Ecto neural progenitor cell (in vitro differentiated cells): ENCODE measurements around the gene CCDC178.
"Not testable (repeated sequence)": the region's sequence is repeated elsewhere in the genome, so short reads cannot be mapped to it uniquely, and the experiment has no call there.

Source experiments
- DNase-seq: peaks from one replicate; pipeline ENCODE4 v3.0.0-alpha.2; 2018; ENCODE audit warnings: low spot score

Gene CCDC178, protein sequence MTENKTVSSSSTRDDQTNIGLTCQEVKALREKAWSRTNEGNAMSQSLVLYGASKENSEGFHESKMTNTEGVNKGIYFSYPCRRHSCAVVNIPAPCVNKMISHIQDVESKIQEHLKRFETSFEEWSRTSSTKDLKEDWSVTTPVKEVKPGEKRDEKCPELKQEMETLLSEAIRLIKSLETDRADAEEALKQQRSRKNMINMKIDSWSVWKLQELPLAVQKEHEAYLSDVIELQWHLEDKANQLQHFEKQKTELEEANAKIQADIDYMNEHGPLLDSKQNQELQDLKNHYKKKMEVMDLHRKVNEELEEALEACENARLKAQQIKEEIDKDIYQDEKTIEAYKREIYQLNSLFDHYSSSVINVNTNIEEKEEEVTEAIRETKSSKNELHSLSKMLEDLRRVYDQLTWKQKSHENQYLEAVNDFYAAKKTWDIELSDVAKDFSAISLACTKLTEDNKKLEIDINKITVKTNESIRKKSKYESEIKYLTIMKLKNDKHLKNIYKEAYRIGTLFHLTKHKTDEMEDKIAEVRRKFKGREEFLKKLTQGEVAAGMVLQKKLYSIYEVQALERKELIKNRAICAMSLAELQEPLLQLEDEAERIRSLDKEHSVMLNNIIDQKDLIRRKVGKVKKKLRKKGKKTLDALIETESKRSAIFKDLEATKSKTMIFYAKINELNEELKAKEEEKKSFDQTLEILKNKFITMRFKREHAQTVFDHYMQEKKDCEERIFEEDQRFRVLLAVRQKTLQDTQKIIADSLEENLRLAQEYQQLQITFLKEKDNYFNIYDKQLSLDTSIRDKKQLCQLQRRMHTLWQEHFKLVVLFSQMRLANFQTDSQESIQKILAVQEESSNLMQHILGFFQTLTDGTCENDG

DNA sequence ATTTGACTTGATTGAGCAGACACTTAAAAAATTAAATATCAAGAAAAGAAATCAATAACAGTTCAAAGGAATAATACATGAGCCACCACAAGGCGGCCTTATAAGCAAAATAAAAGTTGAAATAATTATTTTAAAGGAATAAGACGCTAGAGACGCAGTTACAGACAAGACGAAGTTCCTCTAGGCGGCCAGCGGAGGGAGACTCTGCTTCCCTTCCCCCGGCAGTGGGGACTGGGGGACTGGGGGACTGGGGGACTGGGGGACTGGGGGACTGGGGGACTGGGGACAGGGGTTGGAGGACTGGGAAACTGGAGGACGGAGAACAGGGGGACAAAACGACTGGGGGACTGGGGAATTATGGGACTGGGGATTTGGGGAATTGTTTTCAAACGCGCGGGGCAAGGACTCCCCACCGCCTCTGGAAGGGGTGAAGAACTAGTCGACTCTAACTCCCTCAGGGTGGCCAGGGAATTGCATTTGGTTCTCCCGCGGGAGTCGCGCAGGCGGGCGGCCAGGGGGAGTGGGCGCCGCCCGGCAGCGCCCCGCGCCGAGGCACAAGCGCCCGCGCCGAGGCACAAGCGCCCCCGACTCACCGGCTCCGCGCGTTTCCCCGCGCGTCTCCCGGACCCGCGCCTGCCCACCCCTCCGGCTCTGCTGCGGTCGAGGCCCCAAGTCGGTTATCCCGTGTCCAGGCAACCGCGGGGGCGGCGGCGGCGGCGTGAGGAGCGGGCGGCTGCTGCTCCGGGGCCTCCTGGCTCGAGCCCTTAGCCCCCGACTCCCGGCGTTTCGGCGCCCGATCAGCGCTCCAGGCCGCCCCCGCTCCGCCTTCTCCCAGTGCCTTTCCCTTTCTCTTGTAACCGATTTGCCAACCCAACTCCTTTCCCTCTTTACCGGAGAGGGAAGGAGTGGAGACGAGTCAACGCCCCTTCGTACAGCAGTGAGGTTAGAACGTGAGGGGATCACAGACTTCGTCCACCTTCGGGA lies at the start of gene CCDC178:
TSS of gene CCDC178 (minus strand) at position 662 of the 984 bp plus-strand sequence. CDS start 28,633 bp downstream, outside the sequence.
- peak; percentile 84 for DNase-seq

DNA sequence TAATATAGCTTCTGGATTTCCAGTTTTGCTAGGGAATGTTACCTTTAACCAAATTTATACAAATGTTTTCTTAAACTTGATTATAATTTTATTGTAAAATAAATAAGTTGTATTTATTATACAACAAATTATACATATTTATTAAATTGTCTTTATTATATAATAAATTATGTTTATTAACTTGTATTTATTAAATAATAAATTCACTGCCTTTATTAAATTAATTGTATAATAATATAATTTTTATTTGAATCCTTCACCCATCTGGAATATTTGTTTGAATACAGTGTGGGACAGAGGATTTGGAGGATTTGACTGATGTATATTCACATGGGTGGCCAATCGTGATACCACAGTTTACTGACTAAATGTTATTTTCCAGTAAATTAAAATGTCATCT lies 43.4 kb upstream of the CCDC178 start:
- no peak for DNase-seq

DNA sequence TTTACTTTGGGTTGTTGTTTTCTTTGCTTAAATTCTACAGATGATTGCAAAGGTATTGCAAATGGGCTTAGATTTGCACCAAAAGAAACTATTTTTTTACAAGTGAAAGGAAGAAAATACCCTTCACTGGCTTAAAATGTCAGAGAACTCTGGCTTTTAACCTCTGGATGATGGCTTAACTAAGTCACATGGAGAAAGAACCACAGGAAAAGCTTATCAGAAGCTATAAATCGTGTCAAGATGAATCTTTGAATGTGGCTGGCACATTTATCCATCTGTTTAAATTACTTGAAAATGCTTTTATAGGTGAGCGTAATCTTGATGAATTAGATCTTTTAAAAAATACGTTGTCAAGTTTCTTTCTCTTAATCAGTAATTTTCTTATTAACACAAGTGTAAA lies 32.0 kb upstream of the CCDC178 start:
- DNase-seq = no peak

DNA sequence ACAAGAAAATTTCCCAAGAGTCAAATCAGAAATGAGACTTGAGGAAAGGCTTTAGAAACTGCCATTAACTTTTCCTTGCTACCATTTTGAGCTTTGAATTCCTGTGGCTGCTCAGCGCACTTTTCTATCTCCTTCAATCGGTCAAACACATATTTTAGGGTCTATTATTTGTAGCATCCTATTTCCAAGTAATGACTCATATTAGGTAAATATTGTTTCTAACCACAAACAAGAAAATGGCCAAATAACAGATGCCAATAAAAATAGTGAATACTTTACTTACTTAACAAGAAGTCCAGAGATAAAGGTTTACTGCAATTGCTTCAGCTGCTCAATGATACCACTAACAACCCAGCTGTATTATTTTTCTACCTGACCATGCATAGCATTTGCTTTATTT lies 29.7 kb upstream of the CCDC178 start:
- DNase-seq = no peak

DNA sequence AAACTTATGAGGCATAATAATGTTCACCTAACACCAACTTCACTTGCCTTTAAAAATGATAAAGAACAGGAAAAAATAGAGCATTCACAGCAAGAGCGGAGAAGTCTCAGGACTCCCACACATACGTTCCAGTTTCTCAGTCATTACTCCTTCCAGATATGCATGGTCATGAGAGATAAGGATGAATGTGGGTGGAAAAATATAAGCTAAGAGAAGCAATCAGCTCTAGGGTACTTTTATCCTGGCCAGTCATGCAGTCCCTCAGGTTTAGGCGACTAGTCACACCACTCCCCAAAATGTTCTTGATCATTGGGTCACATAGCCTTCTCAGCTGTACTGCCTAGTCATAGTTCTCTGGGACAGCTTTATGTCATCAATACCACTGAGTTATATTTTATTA lies 29.2 kb upstream of the CCDC178 start:
- no peak for DNase-seq

DNA sequence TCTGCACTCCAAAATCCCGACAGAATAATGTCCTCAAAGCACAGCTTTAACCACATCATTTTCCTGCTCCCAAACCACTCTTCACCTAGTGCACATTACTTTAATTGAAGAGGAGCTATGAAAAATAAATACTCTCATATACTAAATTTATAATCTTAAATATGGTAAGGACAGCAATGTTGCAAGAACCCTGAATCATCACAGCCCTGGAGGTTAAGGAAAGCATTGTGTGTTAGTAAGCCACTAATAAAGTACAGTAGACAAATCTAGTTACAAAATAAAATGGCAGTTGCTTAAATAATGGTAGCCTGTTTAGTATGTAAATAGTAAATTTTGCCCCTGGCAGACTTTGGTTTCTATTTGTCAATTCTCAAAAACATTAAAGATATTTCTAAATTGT lies 27.0 kb upstream of the CCDC178 start:
- DNase-seq = no peak

DNA sequence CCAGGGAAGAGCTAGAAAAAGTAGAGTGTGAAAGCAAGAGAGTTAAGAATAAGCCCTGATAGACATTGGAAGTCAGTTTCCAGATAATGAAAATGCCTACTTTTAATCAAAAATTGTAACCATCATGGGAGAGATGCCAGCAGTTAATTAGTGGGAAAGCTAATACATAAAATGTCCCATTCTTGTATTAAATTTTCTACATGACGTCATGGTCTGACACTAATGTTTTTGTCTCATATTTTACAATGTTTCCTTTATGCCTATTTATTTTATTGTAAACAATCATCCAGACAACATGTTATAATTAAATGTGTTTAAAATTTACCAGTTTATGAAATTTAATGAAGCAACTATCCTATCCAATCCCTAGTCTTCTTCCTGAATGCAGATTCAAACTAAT lies 26.3 kb upstream of the CCDC178 start:
- no peak for DNase-seq

DNA sequence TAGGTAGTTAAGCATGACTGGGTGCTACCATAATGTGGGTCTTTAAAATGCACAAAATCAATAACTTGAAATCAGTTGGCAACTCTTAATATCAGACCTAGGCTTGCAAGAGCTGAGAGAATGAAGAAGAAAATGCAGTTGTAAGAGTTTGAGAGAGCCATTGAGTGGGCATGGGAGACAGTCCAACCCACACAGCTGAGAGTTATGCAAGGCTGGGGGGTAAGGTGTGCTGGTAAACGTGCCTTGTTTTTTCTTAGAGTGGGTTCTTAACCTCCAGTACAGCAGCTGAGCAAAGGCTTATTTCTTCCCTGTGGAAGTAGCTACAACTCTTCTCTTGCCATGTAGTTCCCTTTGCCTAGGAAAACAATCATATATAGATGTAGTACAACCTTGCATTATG lies 20.2 kb upstream of the CCDC178 start:
- DNase-seq = no peak

DNA sequence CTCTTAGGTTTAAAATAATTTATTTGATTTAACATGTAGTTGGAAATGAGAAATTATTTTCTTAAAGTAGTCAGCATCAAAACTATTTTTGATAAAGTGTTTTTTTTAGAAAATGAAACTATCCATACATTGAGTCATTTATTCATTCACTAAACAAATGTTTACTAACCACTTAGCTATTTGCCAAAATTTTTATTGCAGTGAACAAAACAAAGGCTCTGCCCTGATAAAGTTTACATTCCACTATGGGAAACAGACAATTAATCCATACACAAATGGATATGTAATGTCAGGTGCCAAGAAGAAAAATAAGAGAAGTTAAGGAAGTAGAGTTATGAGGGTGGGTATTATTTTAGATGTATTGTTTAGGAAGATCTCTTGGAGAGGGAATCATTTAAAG lies 19.1 kb upstream of the CCDC178 start:
- DNase-seq = no peak

DNA sequence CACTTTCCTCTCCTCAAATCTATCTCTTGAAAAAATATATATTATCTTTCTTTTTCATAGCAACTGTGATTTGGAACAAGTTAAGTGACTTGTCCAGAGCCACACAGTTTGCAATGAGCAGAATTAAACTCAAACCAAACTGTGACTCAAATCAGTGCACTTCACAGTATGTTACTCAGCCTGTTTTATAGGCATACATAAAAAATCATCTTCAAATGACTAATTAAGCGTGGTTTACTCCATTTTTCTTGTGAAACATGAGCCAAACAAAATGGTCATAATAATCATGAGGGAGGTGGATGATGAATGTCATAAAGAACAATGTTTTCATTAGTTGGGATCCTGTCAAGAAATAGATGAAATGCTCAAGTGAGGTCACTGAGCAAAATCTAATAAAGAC lies 6.1 kb upstream of the CCDC178 start:
- no peak for DNase-seq

DNA sequence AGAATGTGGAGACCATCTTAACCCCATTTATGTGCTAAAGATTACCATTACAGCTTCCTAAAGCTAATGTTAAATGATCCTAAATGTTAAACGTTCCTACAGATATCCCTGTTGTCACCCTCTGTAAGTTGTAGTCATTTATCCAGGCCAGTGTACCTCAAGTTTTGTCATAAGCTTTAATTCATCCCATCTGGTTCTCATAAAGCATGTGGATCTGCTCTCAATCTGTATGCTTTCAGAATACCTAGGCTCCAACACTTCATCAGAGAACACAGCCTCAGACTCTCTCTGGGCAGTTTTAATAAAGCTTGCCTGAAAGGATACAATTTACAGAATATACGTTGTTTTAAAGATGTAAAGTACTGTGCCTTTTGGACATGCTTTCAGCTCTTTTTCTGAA lies 4.2 kb upstream of the CCDC178 start:
- DNase-seq = no peak

DNA sequence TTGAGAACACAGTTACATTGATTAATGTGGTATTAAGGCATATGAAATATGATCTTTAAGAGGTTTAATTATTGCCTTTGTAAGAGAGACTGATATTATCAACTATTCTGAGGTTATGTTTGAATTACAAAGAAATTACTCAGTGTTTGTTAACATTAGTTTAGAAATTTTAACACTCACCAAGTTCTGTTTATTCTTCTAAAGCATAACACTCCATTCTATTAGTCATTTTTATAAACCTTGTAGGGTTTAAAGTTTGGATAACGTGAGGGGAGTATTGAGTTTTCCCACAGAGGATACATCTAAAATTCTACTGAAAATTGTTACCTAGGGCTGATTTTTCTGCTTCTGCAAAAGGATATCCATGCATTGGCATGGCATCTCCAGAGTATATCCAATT lies 7.7 kb downstream of the CCDC178 start:
- DNase-seq = no peak

DNA sequence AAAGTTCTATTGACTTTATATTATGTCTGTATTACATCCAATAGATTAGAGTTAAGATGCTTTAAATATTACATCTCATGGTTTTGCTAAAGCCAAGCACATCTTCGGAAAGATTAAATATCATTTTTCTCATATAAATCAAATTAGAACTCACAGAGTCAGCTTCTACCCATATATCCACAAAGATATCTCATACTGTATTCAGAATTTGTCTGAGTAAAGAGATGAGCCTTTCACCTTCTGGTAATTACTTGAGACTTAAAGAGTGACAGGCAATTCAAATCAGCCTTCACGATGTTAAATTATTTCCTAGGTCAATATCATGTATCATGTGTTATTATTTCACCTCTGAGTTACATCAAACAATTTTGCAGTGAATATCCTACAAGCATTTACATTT lies 13.0 kb downstream of the CCDC178 start:
- DNase-seq = no peak

DNA sequence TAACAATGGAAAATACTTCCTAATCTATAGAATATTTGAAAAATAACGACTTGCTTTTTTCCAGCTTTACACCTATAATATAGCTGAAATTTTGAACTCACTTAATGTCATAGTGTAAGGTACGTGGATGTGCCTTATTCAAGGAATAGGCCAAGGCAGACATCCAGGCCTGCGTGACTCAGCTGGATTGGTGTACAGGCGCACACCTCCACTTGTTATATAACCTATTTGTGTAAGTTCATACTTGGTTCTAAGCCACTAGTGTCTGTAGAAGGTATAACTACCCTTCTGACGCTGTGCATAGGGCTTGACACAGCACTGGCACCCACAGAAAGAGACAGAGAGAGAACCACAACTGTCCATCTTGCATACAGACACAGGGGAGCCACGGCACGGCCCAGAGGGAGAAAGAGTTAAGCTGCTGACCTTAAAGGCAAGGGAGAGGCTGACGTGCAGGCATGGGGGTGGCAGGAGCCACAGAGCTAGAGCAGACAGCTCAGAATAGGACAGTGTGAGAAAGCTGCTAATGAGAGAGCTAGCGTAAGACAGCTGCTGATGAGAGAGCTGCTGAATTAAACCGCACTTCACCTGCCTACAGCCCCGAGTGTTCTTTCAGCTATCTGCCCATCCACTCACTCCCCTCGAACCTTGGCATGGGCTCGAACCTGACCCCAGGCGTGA lies 16.1 kb downstream of the CCDC178 start:
- DNase-seq = peak; percentile 43

DNA sequence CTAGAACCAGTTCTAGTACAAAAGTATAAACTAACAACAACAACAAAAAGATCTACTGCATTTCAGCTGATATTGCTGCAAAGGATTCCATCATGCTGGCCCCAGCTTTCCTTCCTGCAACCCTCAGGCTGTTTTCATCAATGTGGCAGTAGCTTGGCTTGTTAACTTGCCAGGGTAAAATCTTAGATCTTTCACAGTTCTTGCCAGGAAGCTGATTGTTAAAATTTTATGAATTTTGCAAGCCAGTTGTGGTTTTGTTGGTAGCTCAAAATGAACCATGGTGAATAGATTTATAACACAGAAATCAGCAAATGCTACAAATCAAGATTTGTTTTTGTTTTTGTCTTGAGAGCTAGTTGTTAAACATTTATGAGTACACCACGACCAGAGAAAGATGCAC lies 19.3 kb downstream of the CCDC178 start:
- DNase-seq = no peak

DNA sequence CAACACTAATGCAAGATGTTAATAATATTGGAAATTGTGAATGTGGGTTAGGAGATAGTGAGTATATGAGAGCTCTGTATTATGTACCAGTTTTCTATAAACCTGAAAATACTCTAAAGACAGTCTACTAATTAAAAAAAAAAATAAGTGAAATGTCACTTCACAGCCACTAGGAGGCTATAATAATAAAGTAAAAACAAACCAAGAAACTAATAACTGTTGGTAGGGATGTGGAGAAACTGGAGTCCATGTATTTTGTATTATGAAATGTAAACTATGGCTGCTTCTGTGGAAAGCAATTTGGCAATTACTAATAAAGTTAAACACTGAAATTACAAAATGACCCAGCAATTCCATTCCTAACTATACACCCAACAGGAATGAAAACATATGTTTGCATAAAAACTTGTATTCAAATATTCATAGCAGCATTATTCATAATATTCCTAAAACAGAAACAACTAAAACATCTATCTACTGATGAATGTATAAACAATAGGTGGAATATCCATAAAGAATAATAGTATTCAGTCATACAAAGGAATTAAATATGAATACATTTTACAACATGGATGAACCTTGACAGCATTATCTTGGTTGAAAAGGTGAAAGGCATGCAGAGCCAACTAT lies 36.2 kb downstream of the CCDC178 start:
- no peak for DNase-seq

DNA sequence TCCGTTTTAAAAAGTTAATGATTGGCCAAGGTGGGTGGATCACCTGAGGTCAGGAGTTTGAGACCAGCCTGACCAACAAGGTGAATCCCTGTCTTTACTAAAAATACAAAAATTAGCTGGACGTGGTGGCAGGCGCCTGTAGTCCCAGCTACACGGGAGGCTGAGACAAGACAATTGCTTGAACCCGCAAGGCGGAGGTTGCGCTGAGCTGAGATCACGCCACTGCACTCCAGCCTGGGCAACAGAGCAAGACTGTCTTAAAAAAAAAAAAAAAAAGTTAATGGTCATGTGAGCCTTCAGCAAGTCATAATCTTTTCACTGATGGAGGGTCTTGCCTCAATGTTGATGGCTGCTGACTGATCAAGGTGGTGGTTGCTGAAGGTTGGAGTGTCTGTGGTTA lies 41.6 kb downstream of the CCDC178 start:
- not testable (repeated sequence) for DNase-seq

DNA sequence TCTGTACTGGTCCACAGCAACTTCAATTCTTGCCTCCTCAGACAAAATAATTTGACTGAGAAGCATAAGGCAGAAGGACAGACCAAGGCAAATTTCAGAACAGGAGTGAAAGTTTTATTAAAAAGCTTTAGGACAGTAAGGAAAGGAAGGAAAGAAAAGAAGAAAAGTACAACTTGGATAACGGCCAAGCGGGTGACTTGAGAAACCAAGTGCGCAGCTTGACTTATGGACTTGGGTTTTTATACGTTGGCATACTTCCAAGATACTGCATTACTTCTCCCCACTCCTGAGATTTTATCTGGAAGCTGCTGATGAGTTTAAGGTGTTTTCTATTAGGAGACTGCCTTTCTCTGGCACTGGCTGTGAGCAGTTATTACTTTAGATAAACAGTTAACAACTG lies 64.7 kb downstream of the CCDC178 start:
- no peak for DNase-seq

DNA sequence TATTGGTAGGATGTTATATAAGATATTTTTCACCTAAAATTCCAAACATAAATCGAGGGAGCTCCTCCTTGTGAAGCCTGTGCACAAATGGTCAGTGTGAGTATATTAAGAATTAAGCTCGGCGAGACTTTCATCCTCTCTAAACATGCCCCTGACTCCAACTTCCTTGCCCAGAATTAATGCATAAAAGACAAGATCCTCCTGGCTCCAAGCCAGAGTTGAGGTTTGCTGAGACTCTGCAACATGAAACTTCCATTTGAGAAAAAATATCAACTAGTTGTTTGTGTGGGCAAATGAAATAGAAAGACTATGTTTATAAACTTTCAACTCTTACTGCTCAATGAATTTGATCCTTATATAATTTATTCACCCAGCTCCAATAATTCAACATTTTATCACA lies 68.1 kb downstream of the CCDC178 start:
- no peak for DNase-seq

DNA sequence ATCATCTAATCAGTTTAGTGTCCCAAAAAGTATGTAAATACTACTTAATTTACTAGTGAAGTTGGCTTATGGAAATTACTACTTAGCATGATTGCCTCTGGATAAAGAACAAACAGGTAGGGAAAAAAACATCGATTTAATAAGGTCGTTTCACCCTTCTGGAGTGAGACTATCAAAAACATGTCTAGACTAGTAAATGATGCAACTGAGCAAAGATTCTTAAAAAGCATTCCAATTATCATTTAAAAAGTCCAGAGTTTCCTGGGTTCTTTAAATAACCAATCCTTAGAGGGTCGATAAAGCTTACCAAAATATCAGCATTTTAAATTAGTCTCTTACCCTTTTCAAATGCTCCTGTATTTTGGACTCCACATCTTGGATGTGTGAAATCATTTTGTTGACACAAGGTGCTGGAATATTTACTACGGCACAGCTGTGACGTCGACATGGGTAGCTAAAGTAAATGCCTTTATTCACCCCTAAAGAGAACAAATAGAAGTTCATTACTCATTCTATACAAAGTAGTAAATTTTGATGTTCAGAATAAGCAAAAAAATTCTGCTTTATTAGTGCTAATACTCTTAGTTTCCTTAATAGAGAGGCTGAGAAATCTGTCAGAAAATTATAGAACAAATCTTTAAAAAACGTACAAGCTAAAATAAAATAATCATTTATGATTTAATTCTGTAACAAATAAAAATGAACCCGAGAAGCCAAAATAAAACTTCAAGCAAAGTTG lies 70.6 kb downstream of the CCDC178 start:
- no peak for DNase-seq
